A549 (cell line): ENCODE measurements around the gene MIS18A.

Source experiments
- CHD2 ChIP-seq: fragments of 150-350 bp; IDR thresholded peaks from 2 replicates; pipeline ENCODE4 v1.6.1; 2014; ENCODE audit warnings: low read length; ENCODE audit not compliant: partially characterized antibody
- EP300 ChIP-seq, 2 experiments: fragments of >200 bp; sonication (Bioruptor Twin); formaldehyde crosslinking; IDR thresholded peaks; 2 replicates in 1 of 2; 3 replicates in 1 of 2; pipeline ENCODE4 v1.6.1; 2016 to 2017
- HOXB13 ChIP-seq: fragments of 250-450 bp; sonication (Bioruptor Pico); IDR thresholded peaks from 2 replicates; pipeline ENCODE4 v1.5.0; 2020; ENCODE audit warnings: low read depth, mild to moderate bottlenecking, moderate library complexity
- HOXB5 ChIP-seq: fragments of 250-450 bp; sonication (Bioruptor Pico); IDR thresholded peaks from 2 replicates; pipeline ENCODE4 v1.5.0; 2020; ENCODE audit warnings: mild to moderate bottlenecking, moderate library complexity
- JUNB ChIP-seq: fragments of >200 bp; sonication (Bioruptor Twin); formaldehyde crosslinking; IDR thresholded peaks from 2 replicates; pipeline ENCODE4 v1.6.1; 2016
- MAZ ChIP-seq: fragments of 150-350 bp; IDR thresholded peaks from 2 replicates; pipeline ENCODE4 v1.6.1; 2014; ENCODE audit warnings: antibody characterized with exemption, low read depth, low read length, borderline replicate concordance
- POLR2A ChIP-seq: IDR thresholded peaks from 2 replicates; pipeline ENCODE4 v1.6.1; 2012; ENCODE audit warnings: mild to moderate bottlenecking, low read length
- RARB ChIP-seq: fragments of 250-450 bp; sonication (Bioruptor Pico); IDR thresholded peaks from 2 replicates; pipeline ENCODE4 v1.8.0; 2021; ENCODE audit warnings: mild to moderate bottlenecking, moderate library complexity
- ZNF302 ChIP-seq: fragments of 250-450 bp; sonication (Bioruptor Pico); IDR thresholded peaks from 2 replicates; pipeline ENCODE4 v1.9.0; 2021; ENCODE audit warnings: inconsistent platforms, mild to moderate bottlenecking, moderate library complexity
- ZSCAN20 ChIP-seq: fragments of 250-450 bp; sonication (Bioruptor Pico); IDR thresholded peaks from 2 replicates; pipeline ENCODE4 v1.8.0; 2022; ENCODE audit warnings: mild to moderate bottlenecking, moderate library complexity
- TF ChIP-seq, protein P1 (sequence below): fragments of 450-650 bp; IDR thresholded peaks from 2 replicates; pipeline ENCODE4 v1.6.1; 2014; ENCODE audit warnings: antibody characterized with exemption
- TF ChIP-seq, protein P2 (sequence below): fragments of >200 bp; sonication (Bioruptor Twin); formaldehyde crosslinking; IDR thresholded peaks from 3 replicates; pipeline ENCODE4 v1.5.1; 2016
- TF ChIP-seq, protein P3 (sequence below): fragments of 250-450 bp; sonication (Bioruptor Pico); IDR thresholded peaks from 2 replicates; pipeline ENCODE4 v1.5.0; 2021; ENCODE audit warnings: mild to moderate bottlenecking, moderate library complexity, borderline replicate concordance

DNA sequence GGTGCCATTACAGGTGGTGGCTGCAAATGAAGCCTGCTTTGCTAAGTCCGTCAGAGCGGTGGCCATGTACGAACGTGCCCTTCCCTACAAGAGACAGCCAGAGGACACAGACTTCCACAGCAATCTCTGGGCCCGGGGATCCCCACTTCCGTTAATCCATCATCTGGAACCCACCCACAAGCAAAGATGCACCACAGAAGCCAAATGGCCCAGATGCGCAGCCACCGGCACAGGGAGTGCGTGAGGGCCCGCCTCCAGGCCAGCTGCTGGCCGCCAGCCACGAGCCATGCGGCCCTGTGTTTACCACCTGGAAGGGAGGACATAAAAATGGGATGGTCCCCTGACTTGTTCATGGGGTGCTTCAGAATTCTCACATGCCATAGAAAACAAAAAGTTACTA, 41.9 kb upstream of the MIS18A start:
- TF ChIP-seq, protein P1, sequence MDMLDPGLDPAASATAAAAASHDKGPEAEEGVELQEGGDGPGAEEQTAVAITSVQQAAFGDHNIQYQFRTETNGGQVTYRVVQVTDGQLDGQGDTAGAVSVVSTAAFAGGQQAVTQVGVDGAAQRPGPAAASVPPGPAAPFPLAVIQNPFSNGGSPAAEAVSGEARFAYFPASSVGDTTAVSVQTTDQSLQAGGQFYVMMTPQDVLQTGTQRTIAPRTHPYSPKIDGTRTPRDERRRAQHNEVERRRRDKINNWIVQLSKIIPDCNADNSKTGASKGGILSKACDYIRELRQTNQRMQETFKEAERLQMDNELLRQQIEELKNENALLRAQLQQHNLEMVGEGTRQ = no peak
- TF ChIP-seq, protein P2, sequence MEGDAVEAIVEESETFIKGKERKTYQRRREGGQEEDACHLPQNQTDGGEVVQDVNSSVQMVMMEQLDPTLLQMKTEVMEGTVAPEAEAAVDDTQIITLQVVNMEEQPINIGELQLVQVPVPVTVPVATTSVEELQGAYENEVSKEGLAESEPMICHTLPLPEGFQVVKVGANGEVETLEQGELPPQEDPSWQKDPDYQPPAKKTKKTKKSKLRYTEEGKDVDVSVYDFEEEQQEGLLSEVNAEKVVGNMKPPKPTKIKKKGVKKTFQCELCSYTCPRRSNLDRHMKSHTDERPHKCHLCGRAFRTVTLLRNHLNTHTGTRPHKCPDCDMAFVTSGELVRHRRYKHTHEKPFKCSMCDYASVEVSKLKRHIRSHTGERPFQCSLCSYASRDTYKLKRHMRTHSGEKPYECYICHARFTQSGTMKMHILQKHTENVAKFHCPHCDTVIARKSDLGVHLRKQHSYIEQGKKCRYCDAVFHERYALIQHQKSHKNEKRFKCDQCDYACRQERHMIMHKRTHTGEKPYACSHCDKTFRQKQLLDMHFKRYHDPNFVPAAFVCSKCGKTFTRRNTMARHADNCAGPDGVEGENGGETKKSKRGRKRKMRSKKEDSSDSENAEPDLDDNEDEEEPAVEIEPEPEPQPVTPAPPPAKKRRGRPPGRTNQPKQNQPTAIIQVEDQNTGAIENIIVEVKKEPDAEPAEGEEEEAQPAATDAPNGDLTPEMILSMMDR = no peak
- TF ChIP-seq POLR2A (no peak), ZNF302 (CRISPR knock-in tag) (no peak), EP300 (IDR thresholded peaks at IDR 0.05) (no peak), RARB (no peak), HOXB5 (no peak), HOXB13 (CRISPR knock-in tag) (no peak), CHD2 (no peak), MAZ (no peak), ZSCAN20 (no peak), JUNB (no peak)
- TF ChIP-seq, protein P3, sequence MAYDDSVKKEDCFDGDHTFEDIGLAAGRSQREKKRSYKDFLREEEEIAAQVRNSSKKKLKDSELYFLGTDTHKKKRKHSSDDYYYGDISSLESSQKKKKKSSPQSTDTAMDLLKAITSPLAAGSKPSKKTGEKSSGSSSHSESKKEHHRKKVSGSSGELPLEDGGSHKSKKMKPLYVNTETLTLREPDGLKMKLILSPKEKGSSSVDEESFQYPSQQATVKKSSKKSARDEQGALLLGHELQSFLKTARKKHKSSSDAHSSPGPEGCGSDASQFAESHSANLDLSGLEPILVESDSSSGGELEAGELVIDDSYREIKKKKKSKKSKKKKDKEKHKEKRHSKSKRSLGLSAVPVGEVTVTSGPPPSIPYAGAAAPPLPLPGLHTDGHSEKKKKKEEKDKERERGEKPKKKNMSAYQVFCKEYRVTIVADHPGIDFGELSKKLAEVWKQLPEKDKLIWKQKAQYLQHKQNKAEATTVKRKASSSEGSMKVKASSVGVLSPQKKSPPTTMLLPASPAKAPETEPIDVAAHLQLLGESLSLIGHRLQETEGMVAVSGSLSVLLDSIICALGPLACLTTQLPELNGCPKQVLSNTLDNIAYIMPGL (CRISPR knock-in tag) = no peak
